HEK293T (cell line): ENCODE data around the gene TFRC.

ENCODE experiments used
- ELF4 ChIP-seq: fragments of 450-650 bp; IDR thresholded peaks from 2 replicates; pipeline ENCODE4 v1.6.1; 2017; ENCODE audit warnings: antibody characterized with exemption
- FOXA1 ChIP-seq: fragments of 450-650 bp; IDR thresholded peaks from 2 replicates; pipeline ENCODE4 v1.6.1; 2016; ENCODE audit warnings: mild to moderate bottlenecking
- FOXK2 ChIP-seq: fragments of 450-650 bp; IDR thresholded peaks from 2 replicates; pipeline ENCODE4 v1.6.1; 2016; ENCODE audit warnings: mild to moderate bottlenecking
- FOXM1 ChIP-seq: fragments of 450-650 bp; IDR thresholded peaks from 2 replicates; pipeline ENCODE4 v1.6.1; 2017; ENCODE audit warnings: mild to moderate bottlenecking, borderline replicate concordance
- NFRKB ChIP-seq: fragments of 450-650 bp; IDR thresholded peaks from 2 replicates; pipeline ENCODE4 v1.6.1; 2016; ENCODE audit warnings: mild to moderate bottlenecking, moderate library complexity
- SUZ12 ChIP-seq: fragments of 450-650 bp; IDR thresholded peaks from 2 replicates; pipeline ENCODE4 v1.6.1; 2016; ENCODE audit warnings: mild to moderate bottlenecking
- TARDBP ChIP-seq: fragments of 450-650 bp; IDR thresholded peaks from 2 replicates; pipeline ENCODE4 v1.6.1; 2016
- ZNF384 ChIP-seq: fragments of 450-650 bp; IDR thresholded peaks from 2 replicates; pipeline ENCODE4 v1.6.1; 2016
- TF ChIP-seq, protein P1 (sequence below): fragments of 450-650 bp; IDR thresholded peaks from 2 replicates; pipeline ENCODE4 v1.6.1; 2016

DNA sequence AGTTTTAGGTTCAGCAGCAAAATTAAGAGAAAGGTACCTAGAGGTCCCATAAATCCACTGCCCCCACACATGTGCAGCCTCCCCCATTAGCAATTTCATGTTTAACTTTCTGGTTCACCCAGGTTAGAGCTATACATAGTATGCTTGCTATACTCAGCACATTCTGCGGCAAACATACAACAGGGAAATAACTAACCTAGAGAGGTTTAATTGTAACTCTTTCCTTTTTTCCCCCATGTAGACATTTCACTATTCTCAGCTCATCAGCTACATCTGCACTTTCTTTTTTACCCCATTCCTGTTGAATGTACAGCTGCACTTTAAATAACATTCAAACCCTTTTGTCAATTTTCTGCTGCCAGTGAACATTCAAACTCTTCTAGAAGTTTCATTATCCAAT is 21.1 kb downstream of the TFRC start:
- no peak for TF ChIP-seq ELF4
- no peak for TF ChIP-seq ZNF384
- TF ChIP-seq NFRKB = no peak
- TF ChIP-seq FOXA1 = no peak
- no peak for TF ChIP-seq FOXM1
- no peak for TF ChIP-seq FOXK2
- TF ChIP-seq, protein P1, sequence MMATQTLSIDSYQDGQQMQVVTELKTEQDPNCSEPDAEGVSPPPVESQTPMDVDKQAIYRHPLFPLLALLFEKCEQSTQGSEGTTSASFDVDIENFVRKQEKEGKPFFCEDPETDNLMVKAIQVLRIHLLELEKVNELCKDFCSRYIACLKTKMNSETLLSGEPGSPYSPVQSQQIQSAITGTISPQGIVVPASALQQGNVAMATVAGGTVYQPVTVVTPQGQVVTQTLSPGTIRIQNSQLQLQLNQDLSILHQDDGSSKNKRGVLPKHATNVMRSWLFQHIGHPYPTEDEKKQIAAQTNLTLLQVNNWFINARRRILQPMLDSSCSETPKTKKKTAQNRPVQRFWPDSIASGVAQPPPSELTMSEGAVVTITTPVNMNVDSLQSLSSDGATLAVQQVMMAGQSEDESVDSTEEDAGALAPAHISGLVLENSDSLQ = no peak
- no peak for TF ChIP-seq SUZ12
- TF ChIP-seq TARDBP = no peak
